Nephron progenitor cell (in vitro differentiated cells): ENCODE data around the gene MAGI2.

Experiments used
- DNase-seq: peaks from one replicate; pipeline ENCODE4 v3.0.0; 2021
- H3K27ac Mint-ChIP-seq: 2 replicates; pipeline ENCODE4 v1.8.0; 2021; ENCODE audit warnings: mild to moderate bottlenecking, moderate library complexity, mixed read lengths
- H3K27me3 Mint-ChIP-seq: 2 replicates; pipeline ENCODE4 v1.8.0; 2021; ENCODE audit warnings: mild to moderate bottlenecking, low read depth, mixed read lengths; ENCODE audit not compliant: poor library complexity
- H3K36me3 Mint-ChIP-seq: 2 replicates; pipeline ENCODE4 v1.8.0; 2021; ENCODE audit warnings: low read depth, mixed read lengths
- H3K4me1 Mint-ChIP-seq: 2 replicates; pipeline ENCODE4 v1.8.0; 2021; ENCODE audit warnings: mixed read lengths
- H3K4me3 Mint-ChIP-seq: 2 replicates; pipeline ENCODE4 v1.8.0; 2021; ENCODE audit warnings: mild to moderate bottlenecking, moderate library complexity, mixed read lengths
- H3K9me3 Mint-ChIP-seq: 2 replicates; pipeline ENCODE4 v1.8.0; 2021; ENCODE audit warnings: mild to moderate bottlenecking, moderate library complexity, mixed read lengths
- CTCF ChIP-seq: fragments of 200-600 bp; sonication (generic); IDR thresholded peaks from 2 replicates; pipeline ENCODE4 v1.5.0; 2021; ENCODE audit warnings: antibody characterized with exemption

Gene MAGI2

GRCh38 chr7:79377097-79377496 lies 76.4 kb downstream of the MAGI2 start:
- Mint-ChIP-seq H3K4me3 (no peak overlapping the region), H3K4me1 (no peaks in the 10 kb centered on the region), H3K27me3 (no peaks in the 10 kb centered on the region), H3K36me3 (no peaks in the 10 kb centered on the region), H3K9me3 (no peaks in the 10 kb centered on the region), H3K27ac (no peak overlapping the region)
- DNase-seq = no peak
- TF ChIP-seq CTCF = no peak

GRCh38 chr7:79376299-79377025 lies 77.0 kb downstream of the MAGI2 start:
- no peaks in the 10 kb centered on the region for H3K27me3 Mint-ChIP-seq
- no peak overlapping the region for H3K4me3 Mint-ChIP-seq
- no peak for TF ChIP-seq CTCF
- no peak overlapping the region for H3K27ac Mint-ChIP-seq
- no peaks in the 10 kb centered on the region for H3K36me3 Mint-ChIP-seq
- no peak for DNase-seq
- H3K4me1 Mint-ChIP-seq = no peaks in the 10 kb centered on the region
- H3K9me3 Mint-ChIP-seq = no peaks in the 10 kb centered on the region

- H3K9me3 Mint-ChIP-seq = no peaks in the 10 kb centered on the region
- no peak for DNase-seq
- H3K4me1 Mint-ChIP-seq = no peaks in the 10 kb centered on the region
- H3K4me3 Mint-ChIP-seq = no peak overlapping the region
- no peak overlapping the region for H3K27ac Mint-ChIP-seq
- H3K27me3 Mint-ChIP-seq = peaks cover 3% of the 10 kb centered on the region
- no peaks in the 10 kb centered on the region for H3K36me3 Mint-ChIP-seq
- no peak for TF ChIP-seq CTCF
Measured at GRCh38 chr7:79361214-79361613, 92.3 kb downstream of the MAGI2 start.

GRCh38 chr7:79359827-79360226 lies 93.6 kb downstream of the MAGI2 start:
- no peak overlapping the region for H3K27ac Mint-ChIP-seq
- TF ChIP-seq CTCF = no peak
- H3K9me3 Mint-ChIP-seq = no peaks in the 10 kb centered on the region
- peaks cover 3% of the 10 kb centered on the region for H3K27me3 Mint-ChIP-seq
- DNase-seq = no peak
- no peaks in the 10 kb centered on the region for H3K4me1 Mint-ChIP-seq
- no peaks in the 10 kb centered on the region for H3K36me3 Mint-ChIP-seq
- no peak overlapping the region for H3K4me3 Mint-ChIP-seq

- Mint-ChIP-seq H3K27me3 (peaks cover 3% of the 10 kb centered on the region), H3K4me1 (no peaks in the 10 kb centered on the region), H3K27ac (no peak overlapping the region), H3K36me3 (no peaks in the 10 kb centered on the region), H3K4me3 (no peak overlapping the region), H3K9me3 (no peaks in the 10 kb centered on the region)
- no peak for TF ChIP-seq CTCF
- no peak for DNase-seq
Measured at GRCh38 chr7:79357101-79357500, 96.4 kb downstream of the MAGI2 start.
